Measurements from ENCODE around the gene MCRS1.
"Not testable (repeated sequence)": the region's sequence is repeated elsewhere in the genome, so short reads cannot be mapped to it uniquely, and the experiment has no call there.

Gene MCRS1

GRCh38 chr12:49539406-49540228, 28.3 kb downstream of the MCRS1 start:
- no peak for DNase-seq

- peak; percentile 49 for DNase-seq
These were observed 29.2 kb downstream of the MCRS1 start, which contains the start of gene KCNH3 for GRCh38 chr12:49538510-49539403. Gene KCNH3, plus strand, starts transcription at chr12:49539030. Its CDS starts 387 bp downstream, at chr12:49539417.

GRCh38 chr12:49537752-49538509, 30.0 kb downstream of the MCRS1 start:
- DNase-seq, result no peak

GRCh38 chr12:49537231-49537751, 30.7 kb downstream of the MCRS1 start:
- no peak for DNase-seq

GRCh38 chr12:49536526-49537071, 31.3 kb downstream of the MCRS1 start:
- DNase-seq, result no peak

GRCh38 chr12:49535921-49536525, 31.9 kb downstream of the MCRS1 start:
- no peak for DNase-seq

GRCh38 chr12:49534731-49535278, 33.1 kb downstream of the MCRS1 start:
- DNase-seq, result no peak

GRCh38 chr12:49534122-49534521, 33.8 kb downstream of the MCRS1 start:
- DNase-seq, result not testable (repeated sequence)

GRCh38 chr12:49533331-49533730, 34.6 kb downstream of the MCRS1 start:
- DNase-seq, result no peak

- DNase-seq, result no peak
These were observed 36.2 kb downstream of the MCRS1 start for GRCh38 chr12:49531745-49532144.

- DNase-seq, result no peak
These were observed 38.5 kb downstream of the MCRS1 start for GRCh38 chr12:49529414-49529813.

GRCh38 chr12:49527361-49528130, 40.4 kb downstream of the MCRS1 start:
- DNase-seq, result peak; percentile 84

GRCh38 chr12:49525942-49526341, 42.0 kb downstream of the MCRS1 start:
- no peak for DNase-seq

GRCh38 chr12:49524660-49525324, 43.1 kb downstream of the MCRS1 start:
- DNase-seq, result no peak

- DNase-seq, result no peak
These were observed 46.6 kb downstream of the MCRS1 start for GRCh38 chr12:49521389-49521788.

GRCh38 chr12:49519574-49519936, 48.4 kb downstream of the MCRS1 start:
- DNase-seq, result peak; percentile 97

GRCh38 chr12:49518914-49519573, 48.9 kb downstream of the MCRS1 start:
- DNase-seq, result no peak

GRCh38 chr12:49515266-49515665, 52.7 kb downstream of the MCRS1 start:
- no peak for DNase-seq

GRCh38 chr12:49512546-49512945, 55.4 kb downstream of the MCRS1 start:
- DNase-seq, result no peak

GRCh38 chr12:49511410-49511809, 56.5 kb downstream of the MCRS1 start:
- DNase-seq, result no peak

Data from NCI-H524 treated with DMSO at 0.1 percent for 48 hours (cell line).